CD14-positive monocyte (primary cell): Measurements from ENCODE around the gene BYSL. TPM values are rescaled to one million over a fixed set of nuclear protein-coding genes. Genes with fewer than 3 reads are reported as not detected.

Experiments
- DNase-seq, 3 donors: peaks; one replicate each; pipeline ENCODE4 v3.0.0-alpha.2; 2011 to 2022
- H2AFZ ChIP-seq: 2 replicates; pipeline ENCODE4 v1.6.0; 2012; ENCODE audit warnings: mild to moderate bottlenecking, low read depth, low read length, inconsistent platforms; ENCODE audit not compliant: insufficient read depth, poor library complexity, severe bottlenecking
- H3K27ac ChIP-seq, 2 donors: 1 replicate in 1 of 2; 2 replicates in 1 of 2; pipeline ENCODE4 v1.5.1; 2012 to 2013; ENCODE audit warnings: low read length in 2 of 2, control low read depth in 1 of 2, inconsistent platforms in 1 of 2, low read depth in 1 of 2, mild to moderate bottlenecking in 1 of 2
- H3K27me3 ChIP-seq, 2 donors: one replicate each; pipeline versions ENCODE4 v1.6.0 to v1.6.1; 2011 to 2013; ENCODE audit warnings: low read length in 2 of 2; ENCODE audit not compliant: control insufficient read depth in 2 of 2, insufficient read depth in 2 of 2
- H3K36me3 ChIP-seq, 2 donors: replicated peaks in 1 of 2; 1 replicate in 1 of 2; 2 replicates in 1 of 2; pipeline versions ENCODE4 v1.5.1 to v1.6.1; 2012 to 2013; ENCODE audit warnings: low read length in 2 of 2, control low read depth in 1 of 2, inconsistent platforms in 1 of 2, mild to moderate bottlenecking in 1 of 2; ENCODE audit not compliant: insufficient read depth in 2 of 2, control insufficient read depth in 1 of 2
- H3K4me1 ChIP-seq, 2 donors: 1 replicate in 1 of 2; 2 replicates in 1 of 2; pipeline versions ENCODE4 v1.5.1 to v1.6.1; 2012 to 2013; ENCODE audit warnings: low read length in 2 of 2, control low read depth in 1 of 2, inconsistent platforms in 1 of 2, mild to moderate bottlenecking in 1 of 2, moderate library complexity in 1 of 2; ENCODE audit not compliant: insufficient read depth in 2 of 2, control insufficient read depth in 1 of 2
- H3K4me2 ChIP-seq: replicated peaks from 2 replicates; pipeline ENCODE3; 2012; ENCODE audit warnings: low read length, moderate library complexity, mild to moderate bottlenecking; ENCODE audit not compliant: poor library complexity, severe bottlenecking; ENCODE audit errors: extremely low read depth
- H3K4me3 ChIP-seq, 3 experiments: fragments of 200-600 bp in 1 of 3; sonication (generic) in 1 of 3; replicated peaks in 1 of 3; 1 replicate in 2 of 3; 2 replicates in 1 of 3; pipeline ENCODE4 v1.5.1; 2011 to 2013; ENCODE audit warnings: low read length in 3 of 3, mild to moderate bottlenecking in 3 of 3, control low read depth in 2 of 3, low read depth in 2 of 3, inconsistent platforms in 1 of 3, moderate library complexity in 1 of 3
- H3K79me2 ChIP-seq: 2 replicates; pipeline ENCODE4 v1.6.0; 2012; ENCODE audit warnings: mild to moderate bottlenecking, control low read depth, inconsistent platforms, low read length, moderate library complexity; ENCODE audit not compliant: insufficient read depth
- H3K9ac ChIP-seq: 2 replicates; pipeline ENCODE4 v1.6.0; 2017; ENCODE audit warnings: low read length, mild to moderate bottlenecking; ENCODE audit not compliant: insufficient read depth, poor library complexity, severe bottlenecking
- H3K9me3 ChIP-seq, 2 donors: replicated peaks in 1 of 2; 1 replicate in 1 of 2; 2 replicates in 1 of 2; pipeline versions ENCODE4 v1.5.1 to v1.6.1; 2012 to 2013; ENCODE audit warnings: low read length in 2 of 2, control low read depth in 1 of 2; ENCODE audit not compliant: control insufficient read depth in 1 of 2, insufficient read depth in 1 of 2
- H4K20me1 ChIP-seq: 2 replicates; pipeline ENCODE4 v1.6.0; 2012; ENCODE audit warnings: mild to moderate bottlenecking, low read length, control low read depth, moderate library complexity; ENCODE audit not compliant: insufficient read depth
- H3K27ac Mint-ChIP-seq, 7 donors: one replicate each; pipeline ENCODE4 v1.8.0; 2020; ENCODE audit warnings: mild to moderate bottlenecking in 7 of 7, mixed read lengths in 7 of 7, moderate library complexity in 6 of 7, inconsistent platforms in 2 of 7
- H3K27me3 Mint-ChIP-seq, 3 donors: one replicate each; pipeline ENCODE4 v1.8.0; 2021 to 2022; ENCODE audit warnings: low read depth in 3 of 3, mild to moderate bottlenecking in 3 of 3, mixed read lengths in 3 of 3, moderate library complexity in 3 of 3, inconsistent platforms in 1 of 3
- H3K36me3 Mint-ChIP-seq, 2 donors: one replicate each; pipeline ENCODE4 v1.8.0; 2020; ENCODE audit warnings: mixed read lengths in 2 of 2, inconsistent platforms in 1 of 2, mild to moderate bottlenecking in 1 of 2
- H3K4me1 Mint-ChIP-seq: one replicate; pipeline ENCODE4 v1.8.0; 2020; ENCODE audit warnings: mild to moderate bottlenecking, mixed read lengths
- H3K4me3 Mint-ChIP-seq, 2 donors: one replicate each; pipeline ENCODE4 v1.8.0; 2020; ENCODE audit warnings: mild to moderate bottlenecking in 2 of 2, mixed read lengths in 2 of 2, moderate library complexity in 1 of 2
- H3K9me3 Mint-ChIP-seq, 7 donors: one replicate each; pipeline ENCODE4 v1.8.0; 2020 to 2022; ENCODE audit warnings: mixed read lengths in 7 of 7, mild to moderate bottlenecking in 6 of 7, moderate library complexity in 6 of 7, inconsistent platforms in 2 of 7
- CTCF ChIP-seq: fragments of 200-600 bp; IDR thresholded peaks from one replicate; pipeline ENCODE4 v1.8.0; 2022; ENCODE audit warnings: antibody characterized with exemption, mild to moderate bottlenecking
- WGBS: methylation state at CpG from one replicate; pipeline ENCODE4 v1.1.5; 2013; ENCODE audit warnings: missing lambda C conversion rate; ENCODE audit not compliant: insufficient coverage; 5-methylcytosine and 5-hydroxymethylcytosine counted together
- intact Hi-C, 2 donors: fragments of 100-400 bp; cut with micrococcal nuclease; formaldehyde crosslinking; loops; one replicate each; pipeline versions ENCODE4 v1.15.0 to v1.15.1; 2023
- polyA plus RNA-seq, 3 donors: library from polyadenylated mRNA; depleted of rRNA in 1 of 3; unstranded in 2 of 3; stranded (reverse) in 1 of 3; fragments of 300-500 nt in 2 of 3; fragments of >200 nt in 1 of 3; fragmentation: Illumina TruSeq in 2 of 3; gene quantifications; 1 replicate in 2 of 3; 2 replicates in 1 of 3; pipeline ENCODE4 v1.2.3, GENCODE V29; 2012 to 2021

Gene BYSL
- polyA plus RNA-seq, 3 donors = 2.7 to 4.2 (median 3.9) TPM

- peaks cover 3 to 9% of the 10 kb centered on the region in 2 donors for H3K4me1 ChIP-seq
- WGBS = 100% methylated on average over 2 of the region's 4 CpGs
- peaks cover 0 to 11% (median 3%) of the 10 kb centered on the region in 7 donors for H3K9me3 Mint-ChIP-seq
- H3K36me3 Mint-ChIP-seq = peaks cover 0 to 3% of the 10 kb centered on the region in 2 donors
- TF ChIP-seq CTCF = no peak
- no peak overlapping the region for H2AFZ ChIP-seq
- H3K4me3 Mint-ChIP-seq = no peak overlapping the region
- no peak overlapping the region for H3K4me3 ChIP-seq
- H3K79me2 ChIP-seq = no peaks in the 10 kb centered on the region
- DNase-seq = no peak
- H3K4me2 ChIP-seq = no peak overlapping the region
- H3K27me3 Mint-ChIP-seq = peaks cover 0 to 2% (median 0%) of the 10 kb centered on the region in 3 donors
- H3K27ac ChIP-seq = no peak overlapping the region
- H3K27ac Mint-ChIP-seq = peak overlapping the region in 1 of 7 donors; percentile 38
- intact Hi-C loops = no loop called here
- no peaks in the 10 kb centered on the region for H3K9me3 ChIP-seq
- H3K27me3 ChIP-seq = no peaks in the 10 kb centered on the region
- no peaks in the 10 kb centered on the region for H3K36me3 ChIP-seq
- H4K20me1 ChIP-seq = peaks cover 7% of the 10 kb centered on the region
- no peak overlapping the region for H3K9ac ChIP-seq
- peaks cover 10% of the 10 kb centered on the region for H3K4me1 Mint-ChIP-seq
These were observed 35.8 kb downstream of the BYSL start for GRCh38 chr6:41957117-41957516.

GRCh38 chr6:41958022-41958856 is 36.9 kb downstream of the BYSL start:
- H3K27ac Mint-ChIP-seq = no peak overlapping the region
- TF ChIP-seq CTCF = no peak
- H3K4me1 Mint-ChIP-seq = peaks cover 10% of the 10 kb centered on the region
- Histone ChIP-seq H3K79me2 (no peaks in the 10 kb centered on the region), H3K9me3 (no peaks in the 10 kb centered on the region), H4K20me1 (peaks cover 7% of the 10 kb centered on the region), H2AFZ (no peak overlapping the region), H3K4me2 (no peak overlapping the region), H3K9ac (no peak overlapping the region), H3K4me3 (no peak overlapping the region), H3K27ac (no peak overlapping the region), H3K27me3 (no peaks in the 10 kb centered on the region), H3K36me3 (no peaks in the 10 kb centered on the region), H3K4me1 (peaks cover 3 to 10% of the 10 kb centered on the region in 2 donors)
- intact Hi-C loops = no loop called here
- no peak overlapping the region for H3K4me3 Mint-ChIP-seq
- DNase-seq = no peak
- H3K36me3 Mint-ChIP-seq = peaks cover 0 to 3% of the 10 kb centered on the region in 2 donors
- H3K9me3 Mint-ChIP-seq = peaks cover 0 to 11% (median 3%) of the 10 kb centered on the region in 7 donors
- WGBS = 100% methylated on average over 1 of the region's 6 CpGs
- peaks cover 0 to 2% (median 0%) of the 10 kb centered on the region in 3 donors for H3K27me3 Mint-ChIP-seq
